ENCODE data around the gene BBS5.
"Not testable (repeated sequence)": the region's sequence is repeated elsewhere in the genome, so short reads cannot be mapped to it uniquely, and the experiment has no call there.

The BBS5 gene

GRCh38 chr2:169479257-169480078 is at the start of gene BBS5:
BBS5 (plus strand) TSS chr2:169479494; CDS start chr2:169479554, 60 bp downstream.
- peak; percentile 35 for DNase-seq (ENCODE audit: low spot score)

- DNase-seq (ENCODE audit: low spot score), result not testable (repeated sequence)
Measured at GRCh38 chr2:169431772-169432171, 47.5 kb upstream of the BBS5 start.

GRCh38 chr2:169434236-169434635 is 45.1 kb upstream of the BBS5 start:
- not testable (repeated sequence) for DNase-seq (ENCODE audit: low spot score)

GRCh38 chr2:169438466-169439072 is 40.7 kb upstream of the BBS5 start:
- DNase-seq (ENCODE audit: low spot score), result no peak

- no peak for DNase-seq (ENCODE audit: low spot score)
Measured at GRCh38 chr2:169439900-169440299, 39.4 kb upstream of the BBS5 start.

- no peak for DNase-seq (ENCODE audit: low spot score)
Measured at GRCh38 chr2:169446452-169446851, 32.8 kb upstream of the BBS5 start.

- DNase-seq (ENCODE audit: low spot score), result no peak
Measured at GRCh38 chr2:169448316-169448715, 31.0 kb upstream of the BBS5 start.

- no peak for DNase-seq (ENCODE audit: low spot score)
Measured at GRCh38 chr2:169448865-169449264, 30.4 kb upstream of the BBS5 start.

- DNase-seq (ENCODE audit: low spot score), result peak; percentile 19
Measured at GRCh38 chr2:169452080-169452479, 27.2 kb upstream of the BBS5 start.

GRCh38 chr2:169453044-169453443 is 26.2 kb upstream of the BBS5 start:
- DNase-seq (ENCODE audit: low spot score), result not testable (repeated sequence)

- no peak for DNase-seq (ENCODE audit: low spot score)
Measured at GRCh38 chr2:169461143-169461542, 18.2 kb upstream of the BBS5 start.

- no peak for DNase-seq (ENCODE audit: low spot score)
Measured at GRCh38 chr2:169462896-169463695, 16.2 kb upstream of the BBS5 start.

- no peak for DNase-seq (ENCODE audit: low spot score)
Measured at GRCh38 chr2:169464466-169464865, 14.8 kb upstream of the BBS5 start.

- no peak for DNase-seq (ENCODE audit: low spot score)
Measured at GRCh38 chr2:169464882-169465281, 14.4 kb upstream of the BBS5 start.

- no peak for DNase-seq (ENCODE audit: low spot score)
Measured at GRCh38 chr2:169468841-169469240, 10.5 kb upstream of the BBS5 start.

GRCh38 chr2:169469952-169470572 is 9.2 kb upstream of the BBS5 start:
- DNase-seq (ENCODE audit: low spot score), result no peak

- no peak for DNase-seq (ENCODE audit: low spot score)
Measured at GRCh38 chr2:169472249-169472648, 7.0 kb upstream of the BBS5 start.

- no peak for DNase-seq (ENCODE audit: low spot score)
Measured at GRCh38 chr2:169476459-169476858, 2.8 kb upstream of the BBS5 start.

- DNase-seq (ENCODE audit: low spot score), result no peak
Measured at GRCh38 chr2:169478339-169478738, 955 bp upstream of the BBS5 start.

GRCh38 chr2:169478745-169479256 is 493 bp upstream of the BBS5 start:
- DNase-seq (ENCODE audit: low spot score), result no peak

GRCh38 chr2:169480079-169480465 is 778 bp downstream of the BBS5 start:
- no peak for DNase-seq (ENCODE audit: low spot score)

- no peak for DNase-seq (ENCODE audit: low spot score)
Measured at GRCh38 chr2:169485650-169486138, 6.4 kb downstream of the BBS5 start.

Measured in hematopoietic multipotent progenitor cell treated with erythropoietin and hydrocortisone succinate and interleukin-3 and kit ligand, for 15 days (in vitro differentiated cells).